Measurements from ENCODE around the gene KCNK17. TPM values are rescaled to one million over a fixed set of nuclear protein-coding genes. Genes with fewer than 3 reads are reported as not detected.

The KCNK17 gene
- total and polyA plus RNA-seq, 4 donors, result 2.6 to 6.0 (median 3.4) TPM

- Histone ChIP-seq H3K4me3 (no peak within 1 kb of the TSS), H3K27ac (ENCODE audit: low read depth in 1 of 2, low read length in 1 of 2) (no peak within 1 kb of the TSS), H3K9me3 (ENCODE audit: control insufficient read depth in 4 of 4, insufficient read depth in 3 of 4, low read length in 3 of 4) (peaks cover 0 to 3% (median 0%) of the 10 kb centered on the region in 4 donors), H3K27me3 (ENCODE audit: control insufficient read depth in 3 of 3, insufficient read depth in 3 of 3, low read length in 2 of 3) (no peaks in the 10 kb centered on the region), H3K36me3 (ENCODE audit: control insufficient read depth in 4 of 4, insufficient read depth in 4 of 4, low read length in 4 of 4) (no peaks in the 10 kb centered on the region), H3K4me1 (ENCODE audit: control insufficient read depth in 5 of 5, insufficient read depth in 5 of 5, low read length in 5 of 5) (peaks cover 0 to 2% (median 0%) of the 10 kb centered on the region in 5 donors), H3K9ac (ENCODE audit: insufficient read depth in 1 of 2, low read length in 2 of 2) (no peak within 1 kb of the TSS)
- no peak for ATAC-seq (ENCODE audit: insufficient read depth, low FRiP score)
- no peak for TF ChIP-seq CTCF (IDR thresholded peaks at IDR 0.05; ENCODE audit: control extremely low read depth, extremely low read depth)
- WGBS, 2 donors, result 74 to 85% methylated on average over 11 of the region's 11 CpGs
- DNase-seq, result no peak
Observed at GRCh38 chr6:39322306-39322850, 8.2 kb upstream of the KCNK17 start, which contains the start of gene KCNK16. KCNK16 (minus strand) TSS chr6:39322702; CDS start chr6:39322540, 162 bp downstream.

GRCh38 chr6:39321761-39322160 is 7.5 kb upstream of the KCNK17 start:
- 26 to 37% methylated on average over 5 of the region's 5 CpGs for WGBS, 2 donors
- H3K9ac ChIP-seq (ENCODE audit: insufficient read depth in 1 of 2, low read length in 2 of 2), result no peak overlapping the region

GRCh38 chr6:39320363-39320984 is 6.3 kb upstream of the KCNK17 start:
- ATAC-seq (ENCODE audit: insufficient read depth, low FRiP score) (no peak), DNase-seq (no peak)
- Histone ChIP-seq H3K4me3 (no peak overlapping the region), H3K9me3 (ENCODE audit: control insufficient read depth in 4 of 4, insufficient read depth in 3 of 4, low read length in 3 of 4) (peaks cover 0 to 3% (median 0%) of the 10 kb centered on the region in 4 donors), H3K4me1 (ENCODE audit: control insufficient read depth in 5 of 5, insufficient read depth in 5 of 5, low read length in 5 of 5) (no peaks in the 10 kb centered on the region), H3K36me3 (ENCODE audit: control insufficient read depth in 4 of 4, insufficient read depth in 4 of 4, low read length in 4 of 4) (no peaks in the 10 kb centered on the region), H3K9ac (ENCODE audit: insufficient read depth in 1 of 2, low read length in 2 of 2) (no peak overlapping the region), H3K27ac (ENCODE audit: low read depth in 1 of 2, low read length in 1 of 2) (no peak overlapping the region), H3K27me3 (ENCODE audit: control insufficient read depth in 3 of 3, insufficient read depth in 3 of 3, low read length in 2 of 3) (no peaks in the 10 kb centered on the region)
- WGBS, 2 donors, result 53 to 61% methylated on average over 10 of the region's 10 CpGs
- TF ChIP-seq CTCF (IDR thresholded peaks at IDR 0.05; ENCODE audit: control extremely low read depth, extremely low read depth), result no peak

More at GRCh38 chr6:39321761-39322160, 7.5 kb upstream of the KCNK17 start:
- H3K27me3 ChIP-seq (ENCODE audit: control insufficient read depth in 3 of 3, insufficient read depth in 3 of 3, low read length in 2 of 3), result no peaks in the 10 kb centered on the region
- no peak overlapping the region for H3K4me3 ChIP-seq
- H3K36me3 ChIP-seq (ENCODE audit: control insufficient read depth in 4 of 4, insufficient read depth in 4 of 4, low read length in 4 of 4), result no peaks in the 10 kb centered on the region
- no peak for ATAC-seq (ENCODE audit: insufficient read depth, low FRiP score)
- no peak for TF ChIP-seq CTCF (IDR thresholded peaks at IDR 0.05; ENCODE audit: control extremely low read depth, extremely low read depth)
- H3K9me3 ChIP-seq (ENCODE audit: control insufficient read depth in 4 of 4, insufficient read depth in 3 of 4, low read length in 3 of 4), result peaks cover 0 to 3% (median 0%) of the 10 kb centered on the region in 4 donors
- no peaks in the 10 kb centered on the region for H3K4me1 ChIP-seq (ENCODE audit: control insufficient read depth in 5 of 5, insufficient read depth in 5 of 5, low read length in 5 of 5)
- DNase-seq, result no peak
- no peak overlapping the region for H3K27ac ChIP-seq (ENCODE audit: low read depth in 1 of 2, low read length in 1 of 2)

All from lung (tissue), 12 donors.